HepG2 (cell line): ENCODE data around the gene SAMD4A. TPM values are rescaled to one million over a fixed set of nuclear protein-coding genes. Genes with fewer than 3 reads are reported as not detected.

Experiments
- CENPX ChIP-seq: sonication (generic); formaldehyde crosslinking; IDR thresholded peaks from 2 replicates; pipeline ENCODE4 v1.9.0; 2021; ENCODE audit warnings: mild to moderate bottlenecking, missing genetic modification reagents, moderate library complexity
- MIXL1 ChIP-seq: IDR thresholded peaks from 2 replicates; pipeline ENCODE4 v1.6.1; 2016
- RBFOX2 ChIP-seq: fragments of 200-400 bp; formaldehyde crosslinking; IDR thresholded peaks from 2 replicates; pipeline ENCODE4 v1.6.1; 2017; ENCODE audit warnings: low read depth, mild to moderate bottlenecking, low read length
- TBX3 ChIP-seq: fragments of 450-650 bp; IDR thresholded peaks from 2 replicates; pipeline ENCODE4 v1.6.1; 2017; ENCODE audit warnings: antibody characterized with exemption, mild to moderate bottlenecking, inconsistent platforms, borderline replicate concordance
- YEATS2 ChIP-seq: sonication (generic); formaldehyde crosslinking; IDR thresholded peaks from 2 replicates; pipeline ENCODE4 v1.4.0; 2020; ENCODE audit warnings: missing genetic modification reagents, borderline replicate concordance
- ZFP82 ChIP-seq: sonication (generic); formaldehyde crosslinking; IDR thresholded peaks from 2 replicates; pipeline ENCODE4 v1.5.1; 2020; ENCODE audit warnings: mild to moderate bottlenecking, missing genetic modification reagents, borderline replicate concordance
- ZMAT3 ChIP-seq: sonication (generic); formaldehyde crosslinking; conservative IDR thresholded peaks from 2 replicates; pipeline ENCODE4 v1.7.0; 2021; ENCODE audit warnings: missing genetic modification reagents
- ZNF350 ChIP-seq: sonication (generic); formaldehyde crosslinking; IDR thresholded peaks from 2 replicates; pipeline ENCODE4 v1.4.0; 2020; ENCODE audit warnings: mild to moderate bottlenecking, low read depth, missing genetic modification reagents, borderline replicate concordance
- ZNF782 ChIP-seq: sonication (generic); formaldehyde crosslinking; IDR thresholded peaks from 2 replicates; pipeline ENCODE4 v1.4.0; 2020; ENCODE audit warnings: missing genetic modification reagents, mild to moderate bottlenecking, borderline replicate concordance
- polyA plus RNA-seq, 8 experiments: library from polyadenylated mRNA; depleted of rRNA in 3 of 8; stranded (reverse) in 7 of 8; unstranded in 1 of 8; fragments of >200 nt; fragmentation: Illumina TruSeq in 4 of 8; extraction: Trizol in 4 of 8; gene quantifications; 2 replicates each; pipeline versions ENCODE4 v1.2.1 to v1.2.3, GENCODE V29; 2011 to 2016; ENCODE audit warnings: low read depth in 4 of 8, missing spikeins in 1 of 8, mixed read lengths in 1 of 8; ENCODE audit not compliant: insufficient read depth in 1 of 8
- total RNA-seq, 5 experiments: library from RNA; depleted of rRNA; stranded (reverse); fragments of >200 nt; fragmentation: Illumina TruSeq; extraction: Trizol; gene quantifications; 2 replicates each; pipeline ENCODE4 v1.2.3, GENCODE V29; 2016; ENCODE audit warnings: low read depth in 1 of 5
- TF ChIP-seq, protein P1 (sequence below): sonication (generic); formaldehyde crosslinking; IDR thresholded peaks from one replicate; pipeline ENCODE4 v1.5.1; 2020; ENCODE audit warnings: mild to moderate bottlenecking, missing genetic modification reagents; ENCODE audit errors: not compliant biosample characterization

Gene SAMD4A
- total and polyA plus RNA-seq, 2 of the 13 experiments (the other 11 are each of a cell fraction or from before 2014, with no cell fraction given): 11.8 to 13.0 TPM

DNA sequence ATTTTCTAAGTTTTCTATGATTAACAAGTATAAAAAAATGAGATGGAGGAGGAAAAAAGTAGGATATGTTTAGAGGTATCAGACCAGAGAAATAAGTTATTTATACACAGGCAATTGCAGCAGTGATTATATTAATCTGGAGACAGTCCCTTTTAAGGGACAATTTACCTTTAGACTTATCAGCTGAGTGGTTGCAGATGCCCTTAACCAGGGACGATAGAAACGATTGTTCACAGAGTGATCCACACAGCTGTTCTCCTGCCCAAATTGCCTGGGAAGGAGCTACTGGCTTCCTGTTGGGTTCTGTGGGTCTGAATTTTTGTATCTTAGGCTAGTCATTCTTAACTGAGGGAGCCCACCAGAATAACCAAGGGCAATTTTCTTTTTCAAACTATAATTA is 269.3 kb downstream of the SAMD4A start (continued):
- TF ChIP-seq, protein P1, sequence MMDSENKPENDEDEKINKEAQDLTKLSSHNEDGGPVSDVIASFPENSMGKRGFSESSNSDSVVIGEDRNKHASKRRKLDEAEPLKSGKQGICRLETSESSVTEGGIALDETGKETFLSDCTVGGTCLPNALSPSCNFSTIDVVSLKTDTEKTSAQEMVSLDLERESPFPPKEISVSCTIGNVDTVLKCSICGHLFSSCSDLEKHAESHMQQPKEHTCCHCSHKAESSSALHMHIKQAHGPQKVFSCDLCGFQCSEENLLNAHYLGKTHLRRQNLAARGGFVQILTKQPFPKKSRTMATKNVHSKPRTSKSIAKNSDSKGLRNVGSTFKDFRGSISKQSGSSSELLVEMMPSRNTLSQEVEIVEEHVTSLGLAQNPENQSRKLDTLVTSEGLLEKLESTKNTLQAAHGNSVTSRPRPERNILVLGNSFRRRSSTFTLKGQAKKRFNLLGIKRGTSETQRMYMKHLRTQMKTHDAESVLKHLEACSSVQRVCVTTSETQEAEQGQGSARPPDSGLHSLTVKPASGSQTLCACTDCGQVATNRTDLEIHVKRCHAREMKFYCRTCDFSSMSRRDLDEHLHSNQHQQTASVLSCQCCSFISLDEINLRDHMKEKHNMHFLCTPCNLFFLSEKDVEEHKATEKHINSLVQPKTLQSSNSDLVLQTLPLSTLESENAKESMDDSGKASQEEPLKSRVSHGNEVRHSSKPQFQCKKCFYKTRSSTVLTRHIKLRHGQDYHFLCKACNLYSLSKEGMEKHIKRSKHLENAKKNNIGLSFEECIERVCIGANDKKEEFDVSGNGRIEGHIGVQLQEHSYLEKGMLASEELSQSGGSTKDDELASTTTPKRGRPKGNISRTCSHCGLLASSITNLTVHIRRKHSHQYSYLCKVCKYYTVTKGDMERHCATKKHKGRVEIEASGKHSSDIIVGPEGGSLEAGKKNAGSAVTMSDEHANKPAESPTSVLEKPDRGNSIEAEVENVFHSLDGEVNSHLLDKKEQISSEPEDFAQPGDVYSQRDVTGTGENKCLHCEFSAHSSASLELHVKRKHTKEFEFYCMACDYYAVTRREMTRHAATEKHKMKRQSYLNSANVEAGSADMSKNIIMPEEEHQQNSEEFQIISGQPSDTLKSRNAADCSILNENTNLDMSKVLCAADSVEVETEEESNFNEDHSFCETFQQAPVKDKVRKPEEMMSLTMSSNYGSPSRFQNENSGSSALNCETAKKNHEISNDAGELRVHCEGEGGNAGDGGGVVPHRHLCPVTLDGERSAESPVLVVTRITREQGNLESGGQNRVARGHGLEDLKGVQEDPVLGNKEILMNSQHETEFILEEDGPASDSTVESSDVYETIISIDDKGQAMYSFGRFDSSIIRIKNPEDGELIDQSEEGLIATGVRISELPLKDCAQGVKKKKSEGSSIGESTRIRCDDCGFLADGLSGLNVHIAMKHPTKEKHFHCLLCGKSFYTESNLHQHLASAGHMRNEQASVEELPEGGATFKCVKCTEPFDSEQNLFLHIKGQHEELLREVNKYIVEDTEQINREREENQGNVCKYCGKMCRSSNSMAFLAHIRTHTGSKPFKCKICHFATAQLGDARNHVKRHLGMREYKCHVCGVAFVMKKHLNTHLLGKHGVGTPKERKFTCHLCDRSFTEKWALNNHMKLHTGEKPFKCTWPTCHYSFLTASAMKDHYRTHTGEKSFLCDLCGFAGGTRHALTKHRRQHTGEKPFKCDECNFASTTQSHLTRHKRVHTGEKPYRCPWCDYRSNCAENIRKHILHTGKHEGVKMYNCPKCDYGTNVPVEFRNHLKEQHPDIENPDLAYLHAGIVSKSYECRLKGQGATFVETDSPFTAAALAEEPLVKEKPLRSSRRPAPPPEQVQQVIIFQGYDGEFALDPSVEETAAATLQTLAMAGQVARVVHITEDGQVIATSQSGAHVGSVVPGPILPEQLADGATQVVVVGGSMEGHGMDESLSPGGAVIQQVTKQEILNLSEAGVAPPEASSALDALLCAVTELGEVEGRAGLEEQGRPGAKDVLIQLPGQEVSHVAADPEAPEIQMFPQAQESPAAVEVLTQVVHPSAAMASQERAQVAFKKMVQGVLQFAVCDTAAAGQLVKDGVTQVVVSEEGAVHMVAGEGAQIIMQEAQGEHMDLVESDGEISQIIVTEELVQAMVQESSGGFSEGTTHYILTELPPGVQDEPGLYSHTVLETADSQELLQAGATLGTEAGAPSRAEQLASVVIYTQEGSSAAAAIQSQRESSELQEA (CRISPR knock-in tag): no peak
- TF ChIP-seq YEATS2 (no peak), CENPX (CRISPR knock-in tag) (no peak), RBFOX2 (no peak), TBX3 (no peak), ZMAT3 (CRISPR knock-in tag) (no peak), ZNF782 (CRISPR knock-in tag) (no peak), MIXL1 (no peak), ZNF350 (CRISPR knock-in tag) (no peak), ZFP82 (CRISPR knock-in tag) (no peak)
